GM18909 (cell line): Measurements from ENCODE around the gene SYNE2.
"Not testable (repeated sequence)": the region's sequence is repeated elsewhere in the genome, so short reads cannot be mapped to it uniquely, and the experiment has no call there.

Experiments used
- ATAC-seq: cut with Tn5 transposase; IDR thresholded peaks from one replicate; pipeline ENCODE4 v1.9.1; 2021; ENCODE audit warnings: mild to moderate bottlenecking; ENCODE audit not compliant: unreplicated experiment, poor library complexity

SYNE2 gene

DNA sequence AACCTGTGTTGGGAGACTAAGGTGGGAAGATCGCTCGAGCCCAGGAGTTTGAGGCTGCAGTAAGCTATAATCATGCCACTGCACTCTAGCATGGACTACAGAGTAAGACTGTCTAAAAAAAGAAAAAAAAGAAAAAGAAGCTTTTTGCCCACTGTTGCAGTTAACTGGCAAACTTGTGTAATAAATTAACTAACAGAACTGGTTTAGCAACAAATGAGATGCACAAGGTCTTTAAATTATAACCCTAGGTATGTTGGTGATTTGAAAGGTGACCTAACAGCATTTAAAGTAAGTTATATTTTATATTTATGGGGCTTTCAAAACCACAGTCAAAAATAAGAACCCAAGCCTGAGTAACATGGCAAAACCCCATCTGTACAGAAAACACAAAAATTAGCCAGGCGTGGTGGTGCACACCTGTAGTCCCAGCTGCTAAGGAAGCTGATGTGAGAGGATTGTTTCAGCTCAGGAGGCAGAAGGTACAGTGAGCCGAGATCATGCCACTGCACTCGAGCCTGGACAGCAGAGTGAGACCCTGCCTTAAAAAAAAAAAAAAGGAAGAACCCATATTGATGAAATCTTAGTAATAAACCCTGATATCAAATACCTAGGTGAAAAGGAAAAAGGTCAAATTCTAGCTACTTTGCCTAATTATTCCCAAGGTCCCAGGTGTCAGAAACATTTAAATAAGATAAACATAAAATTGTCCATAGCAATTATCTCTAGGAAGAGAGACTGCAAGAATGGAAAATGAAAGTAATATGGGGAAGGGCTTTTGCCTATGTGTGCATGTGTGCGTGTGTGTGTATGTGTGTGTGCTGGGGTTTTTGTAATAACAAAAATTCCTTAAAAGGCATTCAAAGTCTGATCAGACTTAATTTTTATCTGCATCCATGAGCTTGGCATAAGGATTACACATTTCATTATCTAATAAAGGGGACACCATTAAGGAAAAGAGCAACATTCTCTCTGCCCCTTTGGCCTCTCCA, 15.4 kb downstream of the SYNE2 start:
- no peak for ATAC-seq

DNA sequence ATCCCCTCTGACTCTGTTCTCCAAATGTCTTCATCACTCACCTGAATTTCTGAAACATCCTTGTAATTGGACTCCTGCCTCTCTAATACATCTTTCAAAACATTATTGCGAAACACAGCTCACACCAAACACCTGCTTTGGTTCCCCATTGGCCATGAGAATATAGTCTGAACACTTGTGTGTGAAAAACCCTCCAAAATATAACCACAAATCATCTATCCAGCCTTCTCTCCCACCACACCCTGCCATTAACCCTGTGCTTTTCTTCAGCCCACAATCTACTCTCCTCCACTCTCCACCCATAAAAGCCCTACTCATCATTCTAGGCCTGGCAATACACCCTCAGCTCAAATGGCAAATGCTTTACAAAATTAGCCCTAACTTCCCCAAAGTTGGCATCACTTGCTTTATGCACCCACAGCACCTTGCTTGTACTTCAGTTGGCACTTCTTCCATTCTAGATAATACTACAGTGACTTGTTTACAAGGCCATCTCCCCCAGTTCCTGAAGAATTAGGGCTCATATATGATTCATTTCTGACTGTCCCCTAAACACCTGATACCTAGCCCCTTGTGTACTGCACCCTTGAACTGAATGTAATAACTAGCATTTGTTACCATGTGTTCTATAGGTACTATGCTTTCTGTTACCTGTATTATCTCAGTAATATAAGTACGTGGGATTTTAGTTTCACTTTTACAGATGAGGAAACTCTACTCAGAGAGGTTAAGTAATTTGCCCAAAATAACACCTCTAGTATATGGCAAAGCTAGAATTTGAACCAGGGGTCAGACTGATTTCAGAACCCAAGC, 17.3 kb downstream of the SYNE2 start:
- ATAC-seq: peak; percentile 55

DNA sequence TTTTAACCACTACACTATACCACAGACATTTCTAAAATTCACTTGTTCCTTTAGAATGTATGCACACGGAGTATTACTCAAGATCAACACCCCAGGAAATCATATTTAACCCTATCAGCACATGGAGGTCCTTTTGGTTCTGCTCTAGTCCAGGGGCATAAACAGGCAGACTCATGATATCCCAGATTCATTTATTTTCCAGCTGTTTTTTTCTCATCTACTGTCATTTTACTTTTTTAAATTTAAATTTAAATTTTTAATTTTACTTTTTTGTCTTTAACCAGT, 17.9 kb downstream of the SYNE2 start:
- not testable (repeated sequence) for ATAC-seq

DNA sequence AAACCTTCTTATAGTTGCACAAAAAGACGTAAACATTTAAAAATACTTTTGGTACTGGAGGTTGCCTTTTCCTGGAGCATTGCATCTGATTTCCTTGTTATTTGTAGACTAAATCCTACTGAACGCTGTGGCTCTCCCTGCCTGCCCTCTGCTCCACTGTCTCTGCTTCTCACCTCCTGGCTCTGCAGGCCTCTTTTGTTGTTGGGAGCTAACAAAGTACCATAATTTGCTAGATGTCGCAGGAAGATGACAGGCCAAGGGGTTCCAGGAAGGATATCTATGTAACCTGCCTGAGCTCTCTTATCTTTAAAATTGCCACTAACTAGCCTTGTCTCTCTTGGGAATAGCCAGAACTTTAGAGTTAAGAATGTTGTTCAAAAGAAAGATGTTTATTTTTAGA, 21.4 kb downstream of the SYNE2 start:
- ATAC-seq: no peak

DNA sequence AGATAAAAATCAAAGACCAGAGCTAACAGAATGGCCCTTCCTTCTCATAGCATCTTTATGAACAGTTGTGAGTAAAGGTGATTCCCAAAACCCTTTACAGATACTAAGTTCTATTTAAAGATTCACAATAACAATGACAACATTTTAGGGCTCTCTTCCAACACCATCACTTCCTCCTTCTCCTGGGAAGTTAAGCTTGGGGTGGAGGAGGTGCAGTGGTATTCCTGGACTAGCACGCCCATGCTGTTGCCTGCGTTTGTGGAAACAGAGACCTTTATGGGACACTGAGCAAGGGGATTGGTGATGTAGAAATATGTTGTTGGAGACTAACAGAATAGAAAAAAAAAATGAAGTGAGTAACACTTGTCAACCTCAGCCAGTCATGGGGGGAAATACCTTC, 22.5 kb downstream of the SYNE2 start:
- ATAC-seq: no peak

DNA sequence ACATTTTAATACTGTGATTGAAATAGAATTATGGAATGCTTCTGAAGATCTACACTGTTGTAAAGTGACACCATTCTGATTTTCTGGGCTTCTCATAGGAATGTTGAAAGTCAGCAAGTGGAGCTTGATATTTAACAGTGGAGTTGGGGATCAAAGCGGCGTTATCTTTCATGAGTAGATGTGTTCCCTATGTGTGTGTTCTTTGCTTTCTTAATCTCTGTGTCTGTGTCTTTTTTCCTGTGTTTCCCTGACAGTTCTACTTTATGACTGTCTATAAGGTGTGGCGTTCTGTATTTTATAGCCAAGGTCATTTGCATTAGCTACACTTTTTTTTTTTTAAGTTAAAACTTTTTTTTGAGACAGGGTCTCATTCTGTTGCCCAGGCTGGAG, 24.7 kb downstream of the SYNE2 start:
- no peak for ATAC-seq

DNA sequence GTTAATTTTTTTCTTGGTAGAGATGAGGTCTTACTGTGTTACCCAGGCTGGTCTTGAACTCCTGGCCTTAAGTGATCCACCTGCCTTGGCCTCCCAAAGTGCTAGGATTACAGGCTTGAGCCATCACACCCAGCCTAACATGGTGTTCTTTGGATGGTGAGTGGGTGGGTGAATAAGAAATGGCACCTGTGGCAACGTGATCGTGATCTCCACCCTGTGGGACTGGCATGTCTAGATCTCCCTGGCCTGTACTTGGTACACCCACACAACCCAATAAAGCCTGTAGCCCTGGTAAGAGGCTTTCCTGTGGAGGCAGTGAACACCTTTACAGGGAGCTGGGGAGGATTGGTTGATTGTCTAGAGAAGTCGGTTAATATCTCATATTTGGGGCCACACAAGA, 25.2 kb downstream of the SYNE2 start:
- ATAC-seq: no peak

DNA sequence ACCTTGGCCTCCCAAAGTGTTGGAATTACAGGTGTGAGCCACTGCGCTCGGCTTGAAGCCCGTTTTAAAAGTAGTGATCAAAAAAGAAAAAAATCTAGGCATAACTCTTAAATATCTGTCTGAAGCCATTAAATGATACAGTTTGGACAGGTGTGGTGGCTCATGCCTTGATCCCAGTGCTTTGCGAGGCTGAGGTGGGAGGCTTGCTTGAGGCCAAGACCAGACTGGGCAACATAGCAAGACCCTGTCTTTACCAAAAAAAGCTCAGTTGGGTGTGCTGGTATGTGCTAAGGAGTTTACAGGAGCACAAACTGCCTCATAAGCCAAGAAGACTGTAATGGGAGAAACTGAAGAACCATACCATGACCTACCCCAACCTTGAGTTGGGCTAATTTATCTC, 26.0 kb downstream of the SYNE2 start:
- no peak for ATAC-seq

DNA sequence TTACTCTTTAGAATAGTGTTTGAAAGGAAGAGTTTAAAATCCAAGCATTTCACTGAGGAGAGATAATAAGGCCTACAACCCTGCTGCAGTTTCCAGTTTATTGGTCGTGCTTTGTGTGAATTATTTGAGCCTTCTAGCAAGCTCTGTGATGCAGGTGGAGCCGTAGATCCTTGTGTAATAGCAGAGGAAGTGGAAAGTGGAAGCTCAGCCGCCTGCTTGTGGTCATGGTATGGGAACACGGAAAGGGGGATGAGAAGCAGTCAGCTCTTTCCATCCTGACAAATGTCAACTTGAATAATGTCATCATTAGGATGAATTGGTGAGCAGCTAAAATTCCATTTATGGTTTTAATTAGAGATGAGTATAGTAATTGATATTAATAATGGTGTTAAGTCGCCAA, 29.1 kb downstream of the SYNE2 start:
- ATAC-seq: no peak

DNA sequence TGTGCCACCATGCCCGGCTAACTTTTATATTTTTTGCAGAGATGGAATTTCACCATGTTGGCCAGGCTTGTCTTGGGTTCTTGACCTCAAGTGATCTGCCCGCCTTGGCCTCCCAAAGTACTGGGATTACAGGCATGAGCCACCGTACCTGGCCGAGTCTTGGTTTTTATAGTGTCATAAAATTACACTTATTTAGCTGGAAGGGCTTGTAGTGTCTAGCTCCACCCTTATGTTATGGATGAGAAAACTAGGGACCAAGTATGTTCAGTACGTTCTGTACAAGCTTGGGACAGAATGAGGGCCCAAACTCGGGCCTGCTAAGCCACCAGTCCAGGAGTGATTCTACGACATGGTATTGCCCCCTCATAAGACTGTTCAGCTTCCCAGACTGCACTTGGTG, 35.1 kb downstream of the SYNE2 start:
- no peak for ATAC-seq

DNA sequence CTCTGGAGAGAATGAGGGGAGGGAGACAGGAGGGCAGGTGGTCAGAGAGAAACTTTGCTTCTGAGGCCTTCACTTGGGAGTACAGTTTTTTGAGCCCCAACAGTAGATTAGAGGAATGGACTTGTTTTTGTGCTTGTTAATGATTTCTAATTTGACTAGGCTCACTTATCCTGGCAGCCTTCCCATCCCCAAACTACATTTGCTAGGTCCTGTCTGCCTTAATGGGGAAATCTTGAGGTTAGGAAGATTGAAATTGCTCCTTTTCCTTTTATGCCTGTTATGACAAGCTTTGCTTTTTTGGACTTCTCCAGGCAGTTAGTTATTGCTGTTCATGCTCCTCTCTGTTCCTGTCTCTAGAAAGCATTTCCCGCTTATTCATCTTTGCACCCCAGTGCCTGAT, 37.7 kb downstream of the SYNE2 start:
- no peak for ATAC-seq

DNA sequence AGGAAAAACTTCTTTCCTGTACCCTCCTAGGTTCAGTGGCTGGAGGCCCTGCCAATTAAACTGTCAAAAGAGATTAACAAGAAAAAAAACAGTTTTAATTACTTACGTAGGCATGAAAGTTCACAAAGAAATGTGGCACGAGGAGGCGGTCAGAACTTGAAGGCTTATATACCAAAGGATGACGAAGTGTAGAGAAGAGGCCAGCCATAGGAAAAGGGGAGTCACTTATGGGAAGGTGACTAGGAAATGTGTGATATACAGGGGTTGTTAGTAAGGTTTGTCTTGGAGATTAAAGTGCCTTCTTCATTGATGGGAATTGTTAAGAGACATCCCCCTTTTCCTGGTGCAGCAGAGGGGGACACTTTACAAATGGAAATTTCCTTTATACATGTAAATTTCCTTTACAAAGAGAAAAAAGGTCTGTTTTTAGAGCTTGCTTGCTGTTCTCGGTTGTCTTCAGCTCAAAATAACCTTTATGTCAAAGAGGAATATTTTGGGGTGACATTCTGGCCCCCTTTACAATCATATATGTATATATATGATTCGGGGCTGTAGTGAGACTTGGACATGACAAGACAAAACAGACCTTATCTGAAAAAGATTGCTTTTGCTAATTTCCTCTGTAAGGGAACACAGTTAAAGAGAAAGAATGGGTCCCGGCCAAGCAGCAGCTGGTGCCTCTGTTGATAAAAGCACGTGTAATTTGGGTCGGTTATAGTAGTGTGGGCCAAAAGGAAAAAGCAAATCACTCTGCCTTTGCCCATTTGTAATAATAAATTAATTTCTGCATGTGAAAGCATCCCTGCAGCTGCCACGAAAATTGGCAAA, 38.6 kb downstream of the SYNE2 start:
- no peak for ATAC-seq

DNA sequence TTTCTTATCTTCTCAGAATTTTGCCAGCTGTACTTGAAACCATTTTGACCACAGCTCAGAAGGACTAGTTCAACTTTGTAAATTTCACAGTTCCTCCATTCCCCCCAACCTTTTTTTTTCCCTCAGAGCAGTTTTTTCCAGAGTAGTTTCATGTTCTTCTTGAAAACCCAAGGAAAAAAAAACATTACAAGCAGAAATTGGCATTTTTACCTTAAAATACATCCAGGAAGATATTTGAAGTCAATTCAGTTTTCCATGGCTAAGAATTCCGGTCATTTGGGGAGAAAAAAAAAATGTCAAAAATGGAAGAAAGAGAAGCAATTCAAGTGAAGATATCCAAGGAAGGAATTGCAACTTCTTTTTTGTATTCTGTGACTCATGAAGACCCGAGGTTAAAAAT, 39.5 kb downstream of the SYNE2 start:
- no peak for ATAC-seq

DNA sequence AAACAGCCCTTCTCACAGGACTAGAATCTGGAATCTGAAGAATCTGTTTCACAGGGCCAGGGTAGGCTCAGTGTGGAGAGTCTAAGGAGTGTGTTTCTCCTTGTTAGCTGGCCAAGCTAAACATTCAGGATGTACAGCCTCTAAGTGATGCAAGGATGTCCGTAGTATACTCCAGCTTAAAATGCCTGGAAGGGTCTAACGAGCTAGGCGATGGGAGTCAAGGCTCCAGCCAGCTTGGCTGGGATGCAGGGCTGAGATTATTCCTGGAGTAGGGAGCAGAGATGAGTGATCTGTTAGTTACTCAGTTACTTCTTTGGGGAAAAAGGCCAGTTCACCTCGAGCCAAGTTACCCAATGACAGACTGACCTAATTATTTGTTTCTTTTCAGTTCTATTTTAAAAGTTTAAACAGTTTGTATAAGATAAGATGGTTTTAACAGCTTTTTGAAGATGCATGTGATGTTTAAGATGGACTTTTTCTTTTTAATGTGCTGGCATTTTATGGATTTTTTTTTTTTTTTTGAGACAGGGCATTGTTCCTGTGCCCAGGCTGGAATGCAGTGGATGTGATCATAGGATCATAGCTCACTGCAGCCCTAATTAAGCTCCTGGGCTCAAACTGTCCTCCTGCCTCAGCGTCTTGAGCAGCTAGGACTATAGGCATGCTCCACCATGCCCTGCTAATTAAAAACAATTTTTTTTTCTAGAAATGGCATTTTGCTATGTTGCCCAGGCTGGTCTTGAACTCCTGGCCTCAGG, 41.1 kb downstream of the SYNE2 start:
- no peak for ATAC-seq

DNA sequence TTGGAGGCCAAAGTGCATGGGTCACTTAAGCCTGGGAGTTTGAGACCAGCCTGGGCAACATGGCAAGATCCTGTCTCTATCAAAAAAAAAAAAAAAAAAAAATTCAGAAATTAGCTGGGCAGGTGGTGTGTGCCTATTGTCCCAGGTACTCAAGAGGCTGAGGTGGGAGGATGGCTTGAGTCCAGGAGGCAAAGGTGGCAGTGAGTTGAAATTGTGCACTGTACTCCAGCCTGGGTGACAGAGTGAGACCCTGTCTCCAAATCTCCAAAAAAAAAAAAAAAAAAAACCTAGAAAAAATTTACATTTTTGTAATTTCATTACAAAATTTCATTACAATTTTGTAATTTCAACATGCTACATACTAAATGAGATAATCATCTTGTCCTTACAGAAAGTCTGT, 42.7 kb downstream of the SYNE2 start:
- ATAC-seq: no peak

DNA sequence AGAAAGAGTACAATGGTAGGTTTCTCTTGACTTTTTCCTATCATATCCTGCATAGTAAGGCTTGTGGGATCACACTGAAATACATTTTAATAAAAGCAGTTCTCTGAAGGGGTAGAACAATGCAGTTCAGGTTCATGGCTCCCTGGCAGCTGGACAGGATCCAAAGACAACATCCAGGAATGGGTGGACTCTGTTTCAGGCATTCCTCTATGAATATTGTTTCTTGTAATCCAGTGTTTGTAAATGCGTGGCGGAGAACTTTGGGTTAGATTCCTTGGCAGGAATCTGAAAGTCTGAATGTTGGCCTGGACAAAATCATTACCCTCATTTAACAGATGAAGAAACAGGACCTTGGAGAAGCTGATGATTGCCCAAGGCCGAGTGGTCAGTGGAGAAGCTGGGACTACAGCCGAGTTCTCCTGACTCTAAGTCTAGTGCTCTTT, 43.5 kb downstream of the SYNE2 start:
- no peak for ATAC-seq

DNA sequence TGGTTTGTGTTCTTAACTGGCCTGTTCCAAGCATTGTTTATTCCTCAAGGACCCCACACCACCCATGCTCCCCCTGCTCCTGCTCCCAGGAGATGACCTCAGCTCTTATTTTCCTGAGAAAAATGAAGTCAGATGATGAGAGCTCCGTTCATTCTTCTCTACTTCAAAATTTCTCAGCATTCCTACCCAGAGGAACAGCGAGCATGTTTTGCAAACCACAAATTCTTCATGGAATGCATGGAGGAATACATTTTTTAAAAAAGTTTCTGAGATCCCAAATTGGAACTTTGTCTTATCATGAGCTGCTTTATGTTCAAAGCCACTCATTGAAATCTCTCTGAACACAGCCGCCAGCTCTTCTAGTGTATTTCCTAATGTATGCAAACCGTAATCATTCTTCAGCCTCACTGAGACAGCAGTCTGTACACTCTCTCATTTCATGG, 44.9 kb downstream of the SYNE2 start:
- no peak for ATAC-seq

DNA sequence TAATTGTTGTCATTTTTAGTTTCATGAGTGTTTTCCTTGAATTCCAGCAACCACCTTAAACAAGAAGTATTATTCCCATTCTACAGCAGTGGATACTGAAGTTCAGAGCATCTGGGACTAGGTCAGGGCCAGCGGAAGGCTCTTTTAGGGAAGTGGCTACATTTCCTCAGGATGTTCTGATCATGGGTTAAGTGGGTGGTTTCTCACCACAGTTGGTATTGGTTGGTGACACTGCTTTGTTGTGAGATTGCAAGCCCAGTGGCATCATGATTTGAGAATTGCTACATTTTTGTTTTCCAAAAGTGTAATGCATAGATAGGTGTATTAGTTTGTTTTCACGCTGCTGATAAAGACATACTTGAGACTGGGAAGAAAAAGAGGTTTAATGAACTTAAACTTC, 47.1 kb downstream of the SYNE2 start:
- ATAC-seq: peak; percentile 71

DNA sequence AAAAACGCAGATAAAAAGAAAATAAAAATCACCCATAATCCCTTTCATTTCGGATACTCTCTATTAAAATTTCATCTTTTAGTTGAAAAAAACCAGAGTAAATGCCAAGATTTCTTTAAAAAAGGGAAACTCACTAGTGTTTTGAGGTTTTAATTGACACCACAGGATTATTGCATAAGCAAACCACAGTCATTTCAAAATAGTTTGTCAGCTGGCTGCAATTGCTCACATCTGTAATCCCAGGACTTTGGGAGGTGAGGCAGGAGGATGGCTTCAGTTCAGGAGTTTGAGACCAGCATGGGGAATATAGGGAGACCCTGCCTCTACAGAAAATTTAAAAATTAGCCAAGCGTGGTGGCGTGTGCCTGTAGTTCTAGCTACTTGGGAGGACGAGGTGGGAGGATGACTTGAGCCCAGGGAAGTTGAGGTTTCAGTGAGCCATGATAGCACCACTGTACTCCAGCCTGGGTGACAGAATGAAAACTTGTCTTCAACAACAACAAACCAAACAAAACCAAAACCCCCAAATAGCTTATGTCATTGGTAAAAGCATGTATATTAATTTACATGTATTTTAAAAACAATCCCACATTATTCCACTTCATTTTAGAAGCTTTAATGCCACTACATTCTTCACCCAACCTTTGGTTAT, 48.8 kb downstream of the SYNE2 start:
- ATAC-seq: no peak
